Glutamatergic neuron (in vitro differentiated cells): ENCODE data around the gene SUCLG2. TPM values are rescaled to one million over a fixed set of nuclear protein-coding genes. Genes with fewer than 3 reads are reported as not detected.

Experiments
- DNase-seq: peaks from one replicate; pipeline ENCODE4 v3.0.0; 2022
- H3K27ac Mint-ChIP-seq: one replicate; pipeline ENCODE4 v1.8.0; 2020; ENCODE audit warnings: mild to moderate bottlenecking, mixed read lengths, inconsistent platforms; ENCODE audit not compliant: unreplicated experiment
- H3K27me3 Mint-ChIP-seq: one replicate; pipeline ENCODE4 v1.8.0; 2020; ENCODE audit warnings: mild to moderate bottlenecking, moderate library complexity, mixed read lengths, inconsistent platforms; ENCODE audit not compliant: unreplicated experiment
- H3K36me3 Mint-ChIP-seq: one replicate; pipeline ENCODE4 v1.8.0; 2020; ENCODE audit warnings: mild to moderate bottlenecking, mixed read lengths, inconsistent platforms; ENCODE audit not compliant: unreplicated experiment
- H3K4me1 Mint-ChIP-seq: one replicate; pipeline ENCODE4 v1.8.0; 2020; ENCODE audit warnings: mild to moderate bottlenecking, low read depth, mixed read lengths, inconsistent platforms; ENCODE audit not compliant: unreplicated experiment
- H3K4me3 Mint-ChIP-seq: one replicate; pipeline ENCODE4 v1.8.0; 2020; ENCODE audit warnings: mild to moderate bottlenecking, mixed read lengths, inconsistent platforms; ENCODE audit not compliant: unreplicated experiment
- H3K9me3 Mint-ChIP-seq: one replicate; pipeline ENCODE4 v1.8.0; 2020; ENCODE audit warnings: mild to moderate bottlenecking, moderate library complexity, mixed read lengths, inconsistent platforms; ENCODE audit not compliant: unreplicated experiment
- total RNA-seq: library from RNA; stranded (reverse); fragmentation: NEBNext Ultra II Directional; extraction: Animal tissue kit (Norgen Biotek cat#: 25700); gene quantifications from one replicate; pipeline ENCODE4 v1.2.1, GENCODE V29; 2021; ENCODE audit not compliant: unreplicated experiment
- TF ChIP-seq, protein P1 (sequence below): fragments of 200-600 bp; sonication (generic); IDR thresholded peaks from one replicate; pipeline ENCODE4 v1.5.0; 2021; ENCODE audit not compliant: partially characterized antibody, unreplicated experiment

Gene SUCLG2
- total RNA-seq, 1 donor from 2014 or later, result 4.3 TPM

DNA sequence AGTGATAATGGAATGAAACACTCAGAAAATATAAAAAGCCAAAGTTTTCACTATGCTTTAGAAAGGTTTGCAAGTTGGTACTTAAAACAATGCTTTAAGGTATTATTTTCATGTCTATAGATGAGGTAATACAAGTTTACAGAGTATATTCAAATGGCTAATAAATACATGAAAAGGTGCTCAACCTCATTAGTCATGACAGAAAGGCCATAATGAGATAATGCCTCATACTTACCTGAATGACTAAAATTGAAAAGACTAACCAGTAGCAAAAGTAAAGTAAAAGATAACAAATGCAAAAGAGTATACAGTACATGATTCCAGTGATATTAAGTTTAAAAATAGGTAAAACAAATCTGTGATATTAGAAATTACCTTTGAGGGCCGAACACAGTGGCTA lies 163.8 kb downstream of the SUCLG2 start:
- H3K36me3 Mint-ChIP-seq, result no peaks in the 10 kb centered on the region
- H3K4me1 Mint-ChIP-seq, result no peaks in the 10 kb centered on the region
- TF ChIP-seq, protein P1, sequence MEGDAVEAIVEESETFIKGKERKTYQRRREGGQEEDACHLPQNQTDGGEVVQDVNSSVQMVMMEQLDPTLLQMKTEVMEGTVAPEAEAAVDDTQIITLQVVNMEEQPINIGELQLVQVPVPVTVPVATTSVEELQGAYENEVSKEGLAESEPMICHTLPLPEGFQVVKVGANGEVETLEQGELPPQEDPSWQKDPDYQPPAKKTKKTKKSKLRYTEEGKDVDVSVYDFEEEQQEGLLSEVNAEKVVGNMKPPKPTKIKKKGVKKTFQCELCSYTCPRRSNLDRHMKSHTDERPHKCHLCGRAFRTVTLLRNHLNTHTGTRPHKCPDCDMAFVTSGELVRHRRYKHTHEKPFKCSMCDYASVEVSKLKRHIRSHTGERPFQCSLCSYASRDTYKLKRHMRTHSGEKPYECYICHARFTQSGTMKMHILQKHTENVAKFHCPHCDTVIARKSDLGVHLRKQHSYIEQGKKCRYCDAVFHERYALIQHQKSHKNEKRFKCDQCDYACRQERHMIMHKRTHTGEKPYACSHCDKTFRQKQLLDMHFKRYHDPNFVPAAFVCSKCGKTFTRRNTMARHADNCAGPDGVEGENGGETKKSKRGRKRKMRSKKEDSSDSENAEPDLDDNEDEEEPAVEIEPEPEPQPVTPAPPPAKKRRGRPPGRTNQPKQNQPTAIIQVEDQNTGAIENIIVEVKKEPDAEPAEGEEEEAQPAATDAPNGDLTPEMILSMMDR, result no peak
- no peaks in the 10 kb centered on the region for H3K27me3 Mint-ChIP-seq
- H3K4me3 Mint-ChIP-seq, result no peak overlapping the region
- no peak overlapping the region for H3K27ac Mint-ChIP-seq
- no peaks in the 10 kb centered on the region for H3K9me3 Mint-ChIP-seq
- no peak for DNase-seq

DNA sequence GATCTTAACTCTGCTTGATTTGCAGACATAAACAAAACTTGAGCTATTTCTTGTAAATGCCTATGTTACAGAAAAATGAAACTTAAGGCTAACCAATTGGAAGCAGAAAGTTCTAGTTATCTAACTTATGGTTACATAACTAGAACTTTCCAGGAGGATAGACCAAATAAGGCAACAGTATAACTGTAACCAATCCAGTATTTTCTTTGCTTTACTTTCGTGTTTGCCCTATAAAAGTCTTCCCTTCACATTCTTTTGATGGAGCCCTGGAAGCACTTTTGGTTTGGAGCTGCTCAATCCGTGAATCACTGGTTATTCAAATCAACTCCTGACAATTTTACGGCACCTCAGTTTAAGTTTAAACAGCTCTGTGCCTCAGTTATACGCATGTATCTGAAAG lies 164.6 kb downstream of the SUCLG2 start:
- Mint-ChIP-seq H3K4me3 (no peak overlapping the region), H3K9me3 (no peaks in the 10 kb centered on the region), H3K27me3 (no peaks in the 10 kb centered on the region), H3K4me1 (no peaks in the 10 kb centered on the region), H3K27ac (no peak overlapping the region), H3K36me3 (no peaks in the 10 kb centered on the region)
- TF ChIP-seq, protein P1, result no peak
- DNase-seq, result no peak

DNA sequence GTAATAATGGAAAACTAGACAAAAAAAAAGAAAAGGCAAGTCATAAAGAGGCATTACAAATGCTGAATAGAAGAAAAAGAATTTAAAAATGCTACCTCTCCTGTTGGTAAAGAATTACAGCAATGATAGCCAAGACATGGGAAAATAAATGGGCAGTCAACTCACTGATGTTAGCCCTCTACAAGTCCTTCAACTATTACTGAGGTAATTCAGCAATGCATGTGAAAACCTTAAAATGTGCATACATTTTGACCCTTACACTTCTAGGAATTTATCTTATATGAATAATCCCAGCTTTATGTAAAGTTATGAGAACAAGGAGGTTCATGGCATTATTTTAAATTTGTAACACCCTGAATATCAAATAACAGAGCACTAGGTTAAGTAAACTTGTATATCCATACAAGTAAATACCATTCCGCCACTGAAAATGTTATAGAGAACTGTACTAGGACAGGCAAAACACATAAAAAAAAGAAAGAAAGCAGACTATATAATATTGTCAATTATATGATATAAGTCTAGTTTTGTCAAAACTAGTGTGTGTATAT lies 166.8 kb downstream of the SUCLG2 start:
- Mint-ChIP-seq H3K27ac (no peak overlapping the region), H3K27me3 (no peaks in the 10 kb centered on the region), H3K9me3 (no peaks in the 10 kb centered on the region)

DNA sequence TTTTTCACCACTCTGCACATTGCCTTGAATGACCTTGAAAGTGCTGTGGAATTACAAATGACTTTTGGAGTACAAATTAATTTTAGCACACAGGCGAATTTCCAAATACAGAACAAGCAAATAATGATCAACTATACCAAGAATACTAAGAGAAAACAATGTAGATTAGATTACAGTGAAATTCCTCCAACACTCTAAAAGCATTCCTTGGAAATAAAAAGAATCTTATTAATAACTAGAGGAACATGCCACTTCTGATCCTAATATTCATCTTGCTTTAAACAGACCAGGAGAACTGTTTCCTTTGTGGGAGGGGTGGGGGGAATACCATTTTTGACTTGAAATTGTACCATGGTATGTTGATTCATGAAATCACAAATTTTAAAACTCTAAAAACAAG lies 167.5 kb downstream of the SUCLG2 start:
- H3K27me3 Mint-ChIP-seq, result no peaks in the 10 kb centered on the region
- no peak overlapping the region for H3K4me3 Mint-ChIP-seq
- H3K36me3 Mint-ChIP-seq, result no peaks in the 10 kb centered on the region
- H3K9me3 Mint-ChIP-seq, result no peaks in the 10 kb centered on the region
- no peak for DNase-seq
- TF ChIP-seq, protein P1, result no peak
- no peak overlapping the region for H3K27ac Mint-ChIP-seq
- H3K4me1 Mint-ChIP-seq, result peaks cover 3% of the 10 kb centered on the region

More for the DNA sequence above, 166.8 kb downstream of the SUCLG2 start:
- TF ChIP-seq, protein P1, result no peak
- no peak for DNase-seq
- Mint-ChIP-seq H3K36me3 (no peaks in the 10 kb centered on the region), H3K4me1 (peaks cover 3% of the 10 kb centered on the region), H3K4me3 (no peak overlapping the region)

DNA sequence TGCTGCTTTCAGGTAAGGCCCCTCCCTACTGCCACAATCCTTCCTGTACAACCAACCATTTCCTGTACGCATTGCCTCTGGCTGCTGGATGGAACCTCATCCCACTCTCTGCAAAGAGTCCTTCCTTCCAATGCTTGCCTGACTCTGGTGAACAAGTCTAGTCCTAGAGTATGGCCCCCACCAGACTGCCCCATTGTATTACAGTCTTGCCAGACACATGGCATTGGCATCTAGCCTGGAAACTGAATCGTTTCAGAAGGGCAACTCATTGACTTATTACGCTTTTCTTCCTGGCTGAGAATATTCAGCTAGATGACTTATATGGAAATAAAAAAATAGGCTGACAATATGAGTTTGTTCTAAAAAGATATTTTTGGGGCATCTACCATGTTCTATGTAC lies 170.3 kb downstream of the SUCLG2 start:
- H3K27me3 Mint-ChIP-seq, result no peaks in the 10 kb centered on the region
- H3K4me3 Mint-ChIP-seq, result no peak overlapping the region
- TF ChIP-seq, protein P1, result no peak
- H3K36me3 Mint-ChIP-seq, result no peaks in the 10 kb centered on the region
- H3K4me1 Mint-ChIP-seq, result peaks cover 3% of the 10 kb centered on the region
- DNase-seq, result no peak
- no peak overlapping the region for H3K27ac Mint-ChIP-seq
- H3K9me3 Mint-ChIP-seq, result no peaks in the 10 kb centered on the region
